ENCODE results near the gene ST8SIA1.
"Not testable (repeated sequence)": the region's sequence is repeated elsewhere in the genome, so short reads cannot be mapped to it uniquely, and the experiment has no call there.

The ST8SIA1 gene

GRCh38 chr12:22334410-22335100 lies at the start of gene ST8SIA1:
TSS of gene ST8SIA1 (minus strand) at chr12:22334707. CDS start at chr12:22334232, 475 bp downstream.
- no peaks in the 10 kb centered on the region for H3K9me3 ChIP-seq (ENCODE audit: control insufficient read depth, insufficient read depth, low read length)
- H3K4me1 ChIP-seq (ENCODE audit: control insufficient read depth, insufficient read depth, low read length), result 0 out of 2 replicates have a peak, but pooled peaks cover 2% of the 10 kb centered on the region
- H3K36me3 ChIP-seq (ENCODE audit: control insufficient read depth, insufficient read depth, low read length), result no peaks in the 10 kb centered on the region
- no peak for DNase-seq (ENCODE audit: low read depth, low spot score)
- WGBS (ENCODE audit: insufficient coverage, insufficient read length), result no CpG with 5 or more reads among the region's 70 CpGs
- no peak within 1 kb of the TSS for H3K27ac ChIP-seq (ENCODE audit: low read length)
- H3K4me3 ChIP-seq (ENCODE audit: low read length), result peak within 1 kb of the TSS; percentile 50; the same call in 1 of the 2 replicates
- H3K27me3 ChIP-seq (ENCODE audit: control insufficient read depth, insufficient read depth, low read length), result peaks cover 14% of the 10 kb centered on the region

- H3K4me3 ChIP-seq (ENCODE audit: low read length), result no peak overlapping the region
- no peaks in the 10 kb centered on the region for H3K9me3 ChIP-seq (ENCODE audit: control insufficient read depth, insufficient read depth, low read length)
- no peaks in the 10 kb centered on the region for H3K27me3 ChIP-seq (ENCODE audit: control insufficient read depth, insufficient read depth, low read length)
- H3K36me3 ChIP-seq (ENCODE audit: control insufficient read depth, insufficient read depth, low read length), result no peaks in the 10 kb centered on the region
- no peak for DNase-seq (ENCODE audit: low read depth, low spot score)
- no peak overlapping the region for H3K27ac ChIP-seq (ENCODE audit: low read length)
- WGBS (ENCODE audit: insufficient coverage, insufficient read length), result no CpG with 5 or more reads among the region's 3 CpGs
- H3K4me1 ChIP-seq (ENCODE audit: control insufficient read depth, insufficient read depth, low read length), result no peaks in the 10 kb centered on the region
Measured at GRCh38 chr12:22380031-22380430, 45.5 kb upstream of the ST8SIA1 start.

DNA sequence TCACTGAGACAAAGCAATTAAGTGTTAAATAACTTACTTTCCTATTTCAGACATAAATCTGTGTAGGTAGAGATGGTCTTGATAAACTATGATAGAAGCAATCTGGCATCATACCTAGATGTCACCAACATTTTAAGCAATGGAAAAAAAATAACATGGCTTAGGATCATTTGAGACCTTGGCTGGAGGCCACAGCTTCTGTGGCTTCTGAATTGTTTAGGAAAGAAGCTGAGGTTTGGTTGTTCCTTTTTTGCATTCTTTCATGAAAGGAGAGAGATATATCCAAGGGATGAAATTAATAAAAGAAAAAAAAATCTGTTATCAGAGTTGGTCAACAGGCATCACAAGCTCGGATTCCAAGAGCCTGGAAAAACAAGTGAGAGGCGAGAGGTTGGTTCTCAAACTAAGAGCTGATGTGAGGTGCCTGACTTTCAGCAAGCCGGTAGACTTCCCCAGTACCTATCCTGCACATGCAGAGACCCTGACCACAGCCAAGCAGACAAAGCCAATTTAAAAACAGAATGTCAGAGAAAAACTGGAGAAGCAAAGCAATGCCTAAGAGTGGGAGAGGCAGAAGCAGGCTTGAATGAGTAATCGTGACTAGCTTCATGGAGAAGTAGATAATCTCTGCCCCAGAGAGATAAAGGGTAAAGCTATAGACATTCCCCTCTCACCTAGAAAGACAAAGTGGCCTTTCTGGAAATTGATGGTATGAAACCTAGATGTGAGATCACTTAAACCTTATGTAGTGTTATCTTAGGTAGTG lies 43.4 kb upstream of the ST8SIA1 start:
- Histone ChIP-seq H3K4me3 (ENCODE audit: low read length) (no peak overlapping the region), H3K36me3 (ENCODE audit: control insufficient read depth, insufficient read depth, low read length) (no peaks in the 10 kb centered on the region), H3K27ac (ENCODE audit: low read length) (no peak overlapping the region), H3K27me3 (ENCODE audit: control insufficient read depth, insufficient read depth, low read length) (no peaks in the 10 kb centered on the region), H3K4me1 (ENCODE audit: control insufficient read depth, insufficient read depth, low read length) (no peaks in the 10 kb centered on the region), H3K9me3 (ENCODE audit: control insufficient read depth, insufficient read depth, low read length) (no peaks in the 10 kb centered on the region)
- no peak for DNase-seq (ENCODE audit: low read depth, low spot score)
- WGBS (ENCODE audit: insufficient coverage, insufficient read length), result no CpG with 5 or more reads among the region's 4 CpGs

- not testable (repeated sequence) for DNase-seq (ENCODE audit: low read depth, low spot score)
Measured at GRCh38 chr12:22376596-22377150, 42.2 kb upstream of the ST8SIA1 start.

DNA sequence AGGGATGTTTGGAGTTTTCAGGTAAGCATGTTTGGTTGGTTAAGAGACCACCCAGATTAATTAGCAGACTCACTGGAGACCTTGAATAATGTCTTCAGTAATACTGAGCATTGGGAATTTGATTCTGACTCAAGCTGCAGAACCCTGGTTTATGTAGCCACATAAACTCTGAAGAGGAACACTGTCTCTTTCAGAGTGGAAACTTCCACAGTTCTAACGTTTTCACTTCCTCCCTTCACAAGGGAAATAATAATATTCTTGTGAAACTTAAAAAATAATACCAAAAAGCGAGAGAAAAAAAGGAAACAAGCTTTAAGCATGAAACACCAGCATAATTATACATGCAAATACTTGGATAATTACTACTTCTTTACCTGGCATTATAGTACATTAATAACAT lies 40.0 kb upstream of the ST8SIA1 start:
- Histone ChIP-seq H3K4me1 (ENCODE audit: control insufficient read depth, insufficient read depth, low read length) (no peaks in the 10 kb centered on the region), H3K4me3 (ENCODE audit: low read length) (no peak overlapping the region), H3K27ac (ENCODE audit: low read length) (no peak overlapping the region), H3K27me3 (ENCODE audit: control insufficient read depth, insufficient read depth, low read length) (no peaks in the 10 kb centered on the region), H3K9me3 (ENCODE audit: control insufficient read depth, insufficient read depth, low read length) (no peaks in the 10 kb centered on the region), H3K36me3 (ENCODE audit: control insufficient read depth, insufficient read depth, low read length) (no peaks in the 10 kb centered on the region)
- no CpG with 5 or more reads among the region's 2 CpGs for WGBS (ENCODE audit: insufficient coverage, insufficient read length)
- DNase-seq (ENCODE audit: low read depth, low spot score), result no peak

More at GRCh38 chr12:22376596-22377150, 42.2 kb upstream of the ST8SIA1 start:
- H3K9me3 ChIP-seq (ENCODE audit: control insufficient read depth, insufficient read depth, low read length); H3K4me1 ChIP-seq (ENCODE audit: control insufficient read depth, insufficient read depth, low read length); H3K27me3 ChIP-seq (ENCODE audit: control insufficient read depth, insufficient read depth, low read length); H3K27ac ChIP-seq (ENCODE audit: low read length); H3K4me3 ChIP-seq (ENCODE audit: low read length); H3K36me3 ChIP-seq (ENCODE audit: control insufficient read depth, insufficient read depth, low read length): not testable (repeated sequence)
- no CpG with 5 or more reads among the region's 44 CpGs for WGBS (ENCODE audit: insufficient coverage, insufficient read length)

GRCh38 chr12:22372277-22372837 lies 37.9 kb upstream of the ST8SIA1 start:
- H3K4me1 ChIP-seq (ENCODE audit: control insufficient read depth, insufficient read depth, low read length), result no peaks in the 10 kb centered on the region
- no peak for DNase-seq (ENCODE audit: low read depth, low spot score)
- H3K36me3 ChIP-seq (ENCODE audit: control insufficient read depth, insufficient read depth, low read length), result no peaks in the 10 kb centered on the region
- no peaks in the 10 kb centered on the region for H3K27me3 ChIP-seq (ENCODE audit: control insufficient read depth, insufficient read depth, low read length)
- no peaks in the 10 kb centered on the region for H3K9me3 ChIP-seq (ENCODE audit: control insufficient read depth, insufficient read depth, low read length)
- H3K4me3 ChIP-seq (ENCODE audit: low read length), result no peak overlapping the region
- H3K27ac ChIP-seq (ENCODE audit: low read length), result no peak overlapping the region

DNA sequence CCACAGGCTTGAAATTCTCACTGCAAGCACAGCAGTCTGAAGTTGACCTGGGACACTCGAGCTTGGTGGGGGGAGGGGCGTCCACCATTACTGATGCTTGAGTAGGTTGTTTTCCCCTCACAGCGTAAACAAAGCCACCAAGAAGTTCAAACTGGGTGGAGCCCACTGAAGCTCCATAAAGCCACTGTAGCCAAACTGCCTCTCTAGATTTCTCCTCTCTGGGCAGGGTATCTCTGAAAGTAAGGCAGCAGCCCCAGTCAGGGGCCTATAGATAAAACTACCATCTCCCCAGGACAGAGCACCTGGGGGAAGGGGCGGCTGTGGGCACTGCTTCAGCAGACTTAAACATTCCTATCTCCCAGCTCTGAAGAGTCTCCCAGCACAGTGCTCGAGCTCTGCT lies 31.7 kb upstream of the ST8SIA1 start:
- DNase-seq (ENCODE audit: low read depth, low spot score), result no peak
- Histone ChIP-seq H3K27me3 (ENCODE audit: control insufficient read depth, insufficient read depth, low read length) (no peaks in the 10 kb centered on the region), H3K9me3 (ENCODE audit: control insufficient read depth, insufficient read depth, low read length) (no peaks in the 10 kb centered on the region), H3K4me3 (ENCODE audit: low read length) (no peak overlapping the region), H3K4me1 (ENCODE audit: control insufficient read depth, insufficient read depth, low read length) (no peaks in the 10 kb centered on the region), H3K27ac (ENCODE audit: low read length) (no peak overlapping the region), H3K36me3 (ENCODE audit: control insufficient read depth, insufficient read depth, low read length) (no peaks in the 10 kb centered on the region)
- no CpG with 5 or more reads among the region's 5 CpGs for WGBS (ENCODE audit: insufficient coverage, insufficient read length)

GRCh38 chr12:22361785-22362184 lies 27.3 kb upstream of the ST8SIA1 start:
- Histone ChIP-seq H3K9me3 (ENCODE audit: control insufficient read depth, insufficient read depth, low read length) (no peaks in the 10 kb centered on the region), H3K27ac (ENCODE audit: low read length) (no peak overlapping the region), H3K4me1 (ENCODE audit: control insufficient read depth, insufficient read depth, low read length) (no peaks in the 10 kb centered on the region), H3K27me3 (ENCODE audit: control insufficient read depth, insufficient read depth, low read length) (no peaks in the 10 kb centered on the region), H3K36me3 (ENCODE audit: control insufficient read depth, insufficient read depth, low read length) (no peaks in the 10 kb centered on the region), H3K4me3 (ENCODE audit: low read length) (no peak overlapping the region)
- DNase-seq (ENCODE audit: low read depth, low spot score), result peak; percentile 7
- WGBS (ENCODE audit: insufficient coverage, insufficient read length), result no CpG with 5 or more reads among the region's 4 CpGs

GRCh38 chr12:22360774-22361173 lies 26.3 kb upstream of the ST8SIA1 start:
- Histone ChIP-seq H3K27me3 (ENCODE audit: control insufficient read depth, insufficient read depth, low read length) (no peaks in the 10 kb centered on the region), H3K4me3 (ENCODE audit: low read length) (no peak overlapping the region), H3K4me1 (ENCODE audit: control insufficient read depth, insufficient read depth, low read length) (no peaks in the 10 kb centered on the region), H3K36me3 (ENCODE audit: control insufficient read depth, insufficient read depth, low read length) (no peaks in the 10 kb centered on the region), H3K27ac (ENCODE audit: low read length) (no peak overlapping the region), H3K9me3 (ENCODE audit: control insufficient read depth, insufficient read depth, low read length) (no peaks in the 10 kb centered on the region)
- no CpG with 5 or more reads among the region's 5 CpGs for WGBS (ENCODE audit: insufficient coverage, insufficient read length)
- no peak for DNase-seq (ENCODE audit: low read depth, low spot score)

- WGBS (ENCODE audit: insufficient coverage, insufficient read length), result no CpG with 5 or more reads among the region's 3 CpGs
- H3K27me3 ChIP-seq (ENCODE audit: control insufficient read depth, insufficient read depth, low read length), result no peaks in the 10 kb centered on the region
- H3K36me3 ChIP-seq (ENCODE audit: control insufficient read depth, insufficient read depth, low read length), result no peaks in the 10 kb centered on the region
- H3K27ac ChIP-seq (ENCODE audit: low read length), result no peak overlapping the region
- H3K4me3 ChIP-seq (ENCODE audit: low read length), result no peak overlapping the region
- H3K4me1 ChIP-seq (ENCODE audit: control insufficient read depth, insufficient read depth, low read length), result no peaks in the 10 kb centered on the region
- no peaks in the 10 kb centered on the region for H3K9me3 ChIP-seq (ENCODE audit: control insufficient read depth, insufficient read depth, low read length)
- no peak for DNase-seq (ENCODE audit: low read depth, low spot score)
Measured at GRCh38 chr12:22357531-22357930, 23.0 kb upstream of the ST8SIA1 start.

All from iPS DF 6.9 (cell line).